HepG2 (cell line): ENCODE measurements around the gene CHD2. TPM values are rescaled to one million over a fixed set of nuclear protein-coding genes. Genes with fewer than 3 reads are reported as not detected.

Source experiments
- ATM ChIP-seq: fragments of 450-650 bp; IDR thresholded peaks from 2 replicates; pipeline ENCODE4 v1.7.1; 2017; ENCODE audit warnings: mild to moderate bottlenecking, borderline replicate concordance
- CERS6 ChIP-seq: sonication (generic); formaldehyde crosslinking; IDR thresholded peaks from 2 replicates; pipeline ENCODE4 v1.5.0; 2020; ENCODE audit warnings: missing genetic modification reagents
- DNMT3B ChIP-seq: conservative IDR thresholded peaks from 2 replicates; pipeline ENCODE4 v1.6.1; 2016; ENCODE audit warnings: missing biosample characterization, control low read depth
- HHEX ChIP-seq: IDR thresholded peaks from 2 replicates; pipeline ENCODE4 v1.6.1; 2016; ENCODE audit warnings: control low read depth
- HNRNPL ChIP-seq: fragments of 200-400 bp; formaldehyde crosslinking; IDR thresholded peaks from 2 replicates; pipeline ENCODE4 v1.6.1; 2017; ENCODE audit warnings: mild to moderate bottlenecking, low read depth, low read length
- HOXA9 ChIP-seq: sonication (generic); formaldehyde crosslinking; IDR thresholded peaks from 2 replicates; pipeline ENCODE4 v1.8.1; 2022; ENCODE audit warnings: missing genetic modification reagents, mild to moderate bottlenecking, moderate library complexity, borderline replicate concordance
- MTERF4 ChIP-seq: sonication (generic); formaldehyde crosslinking; IDR thresholded peaks from 2 replicates; pipeline ENCODE4 v1.8.0; 2023; ENCODE audit warnings: mild to moderate bottlenecking, missing genetic modification reagents
- RAD21 ChIP-seq: fragments of 450-650 bp; formaldehyde crosslinking; IDR thresholded peaks from 2 replicates; pipeline ENCODE4 v1.5.0; 2020; ENCODE audit warnings: mild to moderate bottlenecking
- RBAK ChIP-seq: sonication (generic); formaldehyde crosslinking; IDR thresholded peaks from 2 replicates; pipeline ENCODE4 v1.5.1; 2020; ENCODE audit warnings: mild to moderate bottlenecking, missing genetic modification reagents
- ZBTB7B ChIP-seq: sonication (generic); formaldehyde crosslinking; IDR thresholded peaks from 2 replicates; pipeline ENCODE4 v1.4.0; 2020; ENCODE audit warnings: missing genetic modification reagents
- ZFP82 ChIP-seq: sonication (generic); formaldehyde crosslinking; IDR thresholded peaks from 2 replicates; pipeline ENCODE4 v1.5.1; 2020; ENCODE audit warnings: mild to moderate bottlenecking, missing genetic modification reagents, borderline replicate concordance
- ZNF24 ChIP-seq: fragments of 450-650 bp; IDR thresholded peaks from 2 replicates; pipeline ENCODE4 v1.6.1; 2017; ENCODE audit warnings: antibody characterized with exemption, mild to moderate bottlenecking
- ZNF281 ChIP-seq: sonication (generic); formaldehyde crosslinking; IDR thresholded peaks from 2 replicates; pipeline ENCODE4 v1.4.0; 2020; ENCODE audit warnings: missing genetic modification reagents, borderline replicate concordance
- ZNF33B ChIP-seq: sonication (generic); formaldehyde crosslinking; IDR thresholded peaks from 2 replicates; pipeline ENCODE4 v1.5.1; 2020; ENCODE audit warnings: mild to moderate bottlenecking, missing genetic modification reagents
- ZNF383 ChIP-seq: sonication (generic); formaldehyde crosslinking; IDR thresholded peaks from 2 replicates; pipeline ENCODE4 v1.4.0; 2020; ENCODE audit warnings: missing genetic modification reagents, mild to moderate bottlenecking, borderline replicate concordance
- ZNF496 ChIP-seq: sonication (generic); formaldehyde crosslinking; IDR thresholded peaks from 2 replicates; pipeline ENCODE4 v1.8.1; 2023; ENCODE audit warnings: mild to moderate bottlenecking, moderate library complexity, missing genetic modification reagents; ENCODE audit not compliant: insufficient replicate concordance
- ZNF678 ChIP-seq: sonication (generic); formaldehyde crosslinking; IDR thresholded peaks from 2 replicates; pipeline ENCODE4 v1.4.0; 2020; ENCODE audit warnings: mild to moderate bottlenecking, missing genetic modification reagents
- ZNF850 ChIP-seq: sonication (generic); formaldehyde crosslinking; conservative IDR thresholded peaks from 2 replicates; pipeline ENCODE4 v1.9.0; 2021; ENCODE audit warnings: mild to moderate bottlenecking, missing genetic modification reagents
- polyA plus RNA-seq, 8 experiments: library from polyadenylated mRNA; depleted of rRNA in 3 of 8; stranded (reverse) in 7 of 8; unstranded in 1 of 8; fragments of >200 nt; fragmentation: Illumina TruSeq in 4 of 8; extraction: Trizol in 4 of 8; gene quantifications; 2 replicates each; pipeline versions ENCODE4 v1.2.1 to v1.2.3, GENCODE V29; 2011 to 2016; ENCODE audit warnings: low read depth in 4 of 8, missing spikeins in 1 of 8, mixed read lengths in 1 of 8; ENCODE audit not compliant: insufficient read depth in 1 of 8
- total RNA-seq, 5 experiments: library from RNA; depleted of rRNA; stranded (reverse); fragments of >200 nt; fragmentation: Illumina TruSeq; extraction: Trizol; gene quantifications; 2 replicates each; pipeline ENCODE4 v1.2.3, GENCODE V29; 2016; ENCODE audit warnings: low read depth in 1 of 5

The CHD2 gene
- total and polyA plus RNA-seq, 2 of the 13 experiments (the other 11 are each of a cell fraction or from before 2014, with no cell fraction given), result 54.0 to 54.1 TPM

GRCh38 chr15:92899948-92900730 is at the start of gene CHD2 (continued):
- TF ChIP-seq ZNF383 (no peak), ZBTB7B (CRISPR knock-in tag) (0 out of 2 replicates have a peak, but pooled peaks have one; percentile 74), MTERF4 (CRISPR knock-in tag) (no peak), ZNF281 (CRISPR knock-in tag) (peak; percentile 65; the same call in 1 of the 2 replicates), ZNF678 (CRISPR knock-in tag) (no peak), RBAK (CRISPR knock-in tag) (no peak), HOXA9 (CRISPR knock-in tag) (no peak), ATM (no peak), DNMT3B (CRISPR knock-in tag) (0 out of 2 replicates have a peak, but pooled peaks have one; percentile 47), ZNF33B (CRISPR knock-in tag) (no peak), HNRNPL (no peak), ZFP82 (CRISPR knock-in tag) (no peak), RAD21 (no peak), ZNF850 (no peak), ZNF24 (no peak), ZNF496 (CRISPR knock-in tag) (no peak), HHEX (CRISPR knock-in tag) (no peak), CERS6 (no peak)
